Skeletal muscle satellite cell (primary cell): ENCODE data around the gene NXPE3.

Experiments
- H3K27me3 ChIP-seq: 2 replicates; pipeline ENCODE4 v1.7.0; 2013; ENCODE audit warnings: low read length; ENCODE audit not compliant: control insufficient read depth, insufficient read depth
- H3K36me3 ChIP-seq: 2 replicates; pipeline ENCODE4 v1.7.0; 2013; ENCODE audit warnings: mild to moderate bottlenecking, control low read depth, low read length; ENCODE audit not compliant: insufficient read depth
- H3K4me1 ChIP-seq: 2 replicates; pipeline ENCODE4 v1.7.0; 2013; ENCODE audit warnings: low read length; ENCODE audit not compliant: control insufficient read depth, insufficient read depth
- H3K4me2 ChIP-seq: 2 replicates; pipeline ENCODE4 v1.7.0; 2013; ENCODE audit warnings: mild to moderate bottlenecking, low read length
- H3K4me3 ChIP-seq: 2 replicates; pipeline ENCODE4 v1.7.0; 2013; ENCODE audit warnings: low read length
- H3K9ac ChIP-seq: 2 replicates; pipeline ENCODE4 v1.7.0; 2013; ENCODE audit warnings: mild to moderate bottlenecking, low read depth, low read length, moderate library complexity
- H3K9me3 ChIP-seq: replicated peaks from 2 replicates; pipeline ENCODE4 v1.7.0; 2013; ENCODE audit warnings: mild to moderate bottlenecking, control low read depth, low read length

The NXPE3 gene

DNA sequence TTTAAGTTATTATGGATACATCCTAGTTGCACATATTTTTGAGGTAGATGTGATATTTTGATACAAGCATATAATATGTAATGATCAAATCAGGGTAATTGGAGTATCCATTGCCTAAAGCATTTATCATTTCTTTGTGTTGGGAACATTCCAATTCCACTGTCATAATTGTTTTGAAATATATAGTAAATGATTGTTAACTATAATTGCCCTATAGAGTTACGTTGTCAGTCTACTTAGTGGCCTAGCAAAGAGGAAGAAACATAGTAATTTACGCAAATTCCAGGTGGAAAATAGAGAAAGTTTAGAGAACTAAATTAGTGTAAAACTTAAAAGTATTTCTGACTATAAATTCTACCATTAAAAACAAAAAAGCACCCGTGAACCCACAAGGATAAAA lies 24.9 kb downstream of the NXPE3 start:
- H3K4me3 ChIP-seq: no peak overlapping the region
- no peak overlapping the region for H3K9ac ChIP-seq
- no peaks in the 10 kb centered on the region for H3K27me3 ChIP-seq
- H3K36me3 ChIP-seq: peaks cover 22% of the 10 kb centered on the region
- H3K9me3 ChIP-seq: no peaks in the 10 kb centered on the region
- peaks cover 2% of the 10 kb centered on the region for H3K4me1 ChIP-seq
- no peak overlapping the region for H3K4me2 ChIP-seq

DNA sequence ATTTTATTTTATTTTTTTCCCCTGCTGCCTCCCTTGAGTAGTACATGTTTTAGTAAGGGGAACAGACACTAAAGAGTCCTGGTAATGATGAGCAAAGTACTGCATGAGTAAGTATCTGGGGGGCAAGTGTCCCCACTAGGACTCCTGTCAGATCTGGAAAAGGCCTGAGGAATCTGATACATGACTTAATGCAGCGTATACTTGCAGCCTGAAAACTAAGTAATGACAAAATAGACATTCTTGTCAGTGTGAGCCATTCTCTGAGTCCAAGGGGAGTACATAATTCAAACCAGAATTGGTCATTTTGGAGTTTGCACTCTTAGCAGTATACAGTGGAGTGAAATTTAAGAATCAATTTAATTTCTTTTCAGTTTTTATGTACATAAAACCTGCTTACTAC lies 27.5 kb downstream of the NXPE3 start:
- H3K9ac ChIP-seq: no peak overlapping the region
- H3K4me2 ChIP-seq: no peak overlapping the region
- H3K36me3 ChIP-seq: peaks cover 19% of the 10 kb centered on the region
- H3K4me3 ChIP-seq: no peak overlapping the region
- peaks cover 14% of the 10 kb centered on the region for H3K4me1 ChIP-seq
- H3K27me3 ChIP-seq: no peaks in the 10 kb centered on the region
- no peaks in the 10 kb centered on the region for H3K9me3 ChIP-seq

DNA sequence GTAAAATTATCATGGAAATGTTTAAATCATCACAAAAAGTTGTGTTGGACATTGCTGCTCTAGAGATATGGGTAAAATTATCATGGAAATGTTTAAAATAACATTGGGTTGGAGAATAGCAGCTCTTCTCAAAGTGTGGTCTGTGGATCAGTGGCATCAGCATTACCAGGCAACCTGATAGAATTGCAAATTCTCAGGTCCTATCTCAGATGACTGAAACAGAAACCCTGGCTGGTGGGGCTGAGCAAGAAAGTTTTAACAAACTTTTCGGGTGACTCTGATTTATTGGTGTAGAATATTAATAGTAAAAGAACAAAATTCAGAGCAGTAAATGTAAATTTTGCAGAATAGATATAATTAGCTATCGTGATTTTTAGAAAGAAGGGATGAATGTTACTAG lies 28.9 kb downstream of the NXPE3 start:
- H3K4me1 ChIP-seq: peaks cover 14% of the 10 kb centered on the region
- peaks cover 15% of the 10 kb centered on the region for H3K36me3 ChIP-seq
- H3K27me3 ChIP-seq: no peaks in the 10 kb centered on the region
- H3K9me3 ChIP-seq: no peaks in the 10 kb centered on the region
- no peak overlapping the region for H3K4me2 ChIP-seq
- H3K9ac ChIP-seq: no peak overlapping the region
- H3K4me3 ChIP-seq: no peak overlapping the region

DNA sequence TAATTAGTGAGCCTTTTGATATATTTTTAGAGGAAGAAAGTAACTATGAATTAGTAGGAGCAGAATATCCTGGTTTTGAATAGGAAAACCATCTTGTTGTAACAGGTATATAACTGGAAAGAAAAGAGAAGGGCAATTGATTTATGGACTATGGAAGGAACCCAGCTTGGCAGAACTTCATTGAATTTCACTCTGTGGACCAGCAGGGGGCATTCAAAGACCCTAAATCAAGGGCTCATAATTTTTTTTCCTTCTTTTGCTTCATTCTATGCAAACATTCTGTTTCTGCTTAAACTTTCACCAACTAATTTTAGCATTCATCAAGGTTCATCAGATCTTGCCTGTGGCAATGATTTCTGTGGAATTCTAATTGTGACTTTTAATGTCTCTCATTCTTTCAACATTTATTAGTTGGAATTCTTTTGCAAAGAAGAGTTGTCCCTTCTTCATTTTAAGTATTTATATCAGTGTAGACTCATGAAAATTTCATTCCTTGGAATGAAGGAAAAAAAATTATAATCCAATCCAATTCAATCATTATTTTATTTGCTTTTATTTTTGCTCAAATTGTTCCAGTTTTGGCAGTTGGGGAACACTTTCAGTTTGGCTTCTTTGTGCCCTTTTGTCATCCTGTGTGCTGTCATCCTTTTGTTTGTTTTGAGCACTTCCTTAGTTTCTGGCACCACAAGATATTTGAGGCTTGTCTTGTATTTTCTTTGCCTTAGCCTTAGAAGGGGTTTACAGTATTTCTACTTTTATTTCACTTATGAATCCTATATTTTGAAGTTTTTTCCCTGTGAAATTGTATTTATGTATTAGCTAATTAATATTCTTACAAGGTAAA lies 30.4 kb downstream of the NXPE3 start:
- peak overlapping the region; percentile 26 for H3K4me2 ChIP-seq
- H3K27me3 ChIP-seq: no peaks in the 10 kb centered on the region
- H3K36me3 ChIP-seq: peaks cover 7% of the 10 kb centered on the region
- H3K4me1 ChIP-seq: peaks cover 20% of the 10 kb centered on the region
- H3K4me3 ChIP-seq: no peak overlapping the region
- H3K9me3 ChIP-seq: no peaks in the 10 kb centered on the region
- H3K9ac ChIP-seq: peak overlapping the region; percentile 68

DNA sequence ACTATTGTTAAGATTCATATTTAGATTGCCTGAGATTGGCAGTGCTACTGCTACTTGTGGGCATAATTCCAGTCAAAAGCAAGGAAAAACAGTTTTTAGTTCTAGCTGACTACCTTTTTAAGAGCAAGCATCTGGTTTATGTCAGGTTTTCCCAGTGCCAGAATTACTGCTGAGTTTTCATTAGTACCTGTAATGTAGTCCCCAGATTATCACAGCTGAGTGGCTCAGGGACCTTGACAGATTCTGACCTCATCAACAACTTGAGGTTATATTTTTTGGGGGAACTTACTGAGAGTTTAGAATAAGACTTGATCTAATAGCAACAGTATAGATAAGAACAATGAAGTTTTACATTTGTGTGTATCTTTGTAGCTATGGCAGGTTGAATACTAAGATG lies 31.0 kb downstream of the NXPE3 start:
- no peaks in the 10 kb centered on the region for H3K27me3 ChIP-seq
- peak overlapping the region; percentile 26 for H3K4me2 ChIP-seq
- no peak overlapping the region for H3K4me3 ChIP-seq
- H3K4me1 ChIP-seq: peaks cover 21% of the 10 kb centered on the region
- no peaks in the 10 kb centered on the region for H3K9me3 ChIP-seq
- H3K9ac ChIP-seq: peak overlapping the region; percentile 68
- peaks cover 7% of the 10 kb centered on the region for H3K36me3 ChIP-seq

DNA sequence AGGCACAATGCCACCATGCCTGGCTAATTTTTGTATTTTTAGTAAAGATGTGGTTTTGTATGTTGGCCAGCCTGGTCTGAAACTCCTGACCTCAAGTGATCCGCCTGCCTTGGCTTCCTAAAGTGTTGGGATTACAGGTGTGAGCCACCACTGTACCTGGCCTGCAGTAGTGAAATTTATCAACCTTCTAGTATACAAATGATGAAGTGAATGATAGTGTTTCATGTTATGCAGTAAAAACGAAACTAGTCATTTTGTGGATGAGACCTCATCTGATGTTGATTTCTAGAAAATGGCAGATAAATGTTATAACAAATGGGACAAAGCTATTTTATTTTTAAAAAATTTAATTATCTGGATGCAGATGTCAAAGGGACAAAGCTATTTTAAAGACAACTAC lies 32.9 kb downstream of the NXPE3 start:
- Histone ChIP-seq H3K27me3 (no peaks in the 10 kb centered on the region), H3K9me3 (no peaks in the 10 kb centered on the region), H3K36me3 (peaks cover 10% of the 10 kb centered on the region), H3K4me3 (no peak overlapping the region), H3K4me1 (peaks cover 21% of the 10 kb centered on the region), H3K4me2 (no peak overlapping the region), H3K9ac (no peak overlapping the region)

DNA sequence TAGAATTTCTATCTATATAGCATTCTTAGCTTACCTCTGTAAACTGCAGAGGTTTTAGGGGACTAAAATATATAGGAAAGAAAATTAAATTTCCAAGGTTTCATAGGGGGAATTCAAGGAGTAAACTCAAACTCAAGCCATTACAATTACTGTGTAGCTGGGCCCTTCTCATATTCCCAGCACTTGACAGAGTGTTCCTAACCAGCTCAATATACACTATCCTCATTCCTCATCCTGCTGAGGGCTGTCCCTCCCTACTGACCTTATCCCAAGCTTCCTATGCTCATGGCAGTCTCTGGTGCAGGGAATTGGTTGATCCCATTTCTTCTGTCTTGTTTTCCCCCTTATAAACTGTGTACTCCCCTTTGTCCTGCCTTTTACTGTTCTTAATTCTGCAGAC lies 33.9 kb downstream of the NXPE3 start:
- no peaks in the 10 kb centered on the region for H3K9me3 ChIP-seq
- no peaks in the 10 kb centered on the region for H3K27me3 ChIP-seq
- no peak overlapping the region for H3K4me2 ChIP-seq
- peaks cover 21% of the 10 kb centered on the region for H3K4me1 ChIP-seq
- no peak overlapping the region for H3K4me3 ChIP-seq
- H3K9ac ChIP-seq: peak overlapping the region; percentile 24
- peaks cover 8% of the 10 kb centered on the region for H3K36me3 ChIP-seq

DNA sequence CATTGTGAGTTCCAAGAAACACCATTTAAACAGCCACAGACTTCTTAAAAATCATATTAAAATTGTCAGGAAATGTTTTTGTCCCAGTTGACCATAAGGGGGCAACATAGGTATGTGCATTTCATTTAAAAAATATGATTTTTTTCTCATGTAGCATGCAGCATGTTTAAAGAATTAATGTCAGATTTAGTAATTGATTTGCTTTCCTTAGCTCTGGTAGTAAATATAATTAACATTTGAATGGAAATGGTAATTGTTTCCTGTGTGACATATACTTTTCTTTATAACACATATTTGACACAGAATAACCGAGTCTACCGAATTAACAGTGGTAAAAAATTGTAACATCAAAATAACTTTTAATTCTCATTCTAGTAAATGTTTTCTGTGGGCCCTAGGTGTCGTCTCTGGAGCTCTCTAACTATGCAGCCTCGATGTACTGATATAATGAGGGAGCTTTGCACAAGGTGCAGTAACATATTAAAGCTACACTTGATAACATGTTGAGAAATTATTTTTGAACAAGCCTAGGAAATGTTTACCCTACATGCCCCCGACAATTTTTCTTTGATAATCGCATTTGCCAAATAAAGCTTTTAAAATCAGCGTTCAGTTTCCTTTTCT lies 34.9 kb downstream of the NXPE3 start:
- no peaks in the 10 kb centered on the region for H3K27me3 ChIP-seq
- H3K4me1 ChIP-seq: peaks cover 20% of the 10 kb centered on the region
- H3K4me3 ChIP-seq: no peak overlapping the region
- H3K36me3 ChIP-seq: peaks cover 8% of the 10 kb centered on the region
- H3K9me3 ChIP-seq: no peaks in the 10 kb centered on the region
- no peak overlapping the region for H3K4me2 ChIP-seq
- H3K9ac ChIP-seq: peak overlapping the region; percentile 24

DNA sequence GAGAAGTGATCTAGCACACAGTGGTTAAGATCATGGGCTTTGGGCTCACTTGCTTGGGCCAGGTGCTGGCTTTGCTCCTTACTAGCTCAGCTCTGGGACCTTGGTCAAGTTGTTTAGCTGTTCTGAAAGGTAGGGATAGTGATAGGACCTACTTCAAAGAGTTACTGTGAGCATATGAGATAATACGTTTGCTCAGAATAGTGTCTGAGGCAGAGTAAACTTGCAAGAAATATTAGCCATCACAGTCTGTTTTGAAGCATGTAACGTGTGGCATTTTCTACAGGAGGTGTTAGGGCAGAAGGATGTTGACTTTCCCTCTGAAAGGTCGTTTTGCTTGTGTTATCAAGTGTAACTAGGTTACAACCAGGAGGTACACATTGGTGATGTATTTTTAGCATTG lies 35.8 kb downstream of the NXPE3 start:
- no peak overlapping the region for H3K4me2 ChIP-seq
- peaks cover 10% of the 10 kb centered on the region for H3K36me3 ChIP-seq
- H3K27me3 ChIP-seq: no peaks in the 10 kb centered on the region
- H3K9ac ChIP-seq: no peak overlapping the region
- H3K4me1 ChIP-seq: peaks cover 11% of the 10 kb centered on the region
- H3K9me3 ChIP-seq: no peaks in the 10 kb centered on the region
- no peak overlapping the region for H3K4me3 ChIP-seq

DNA sequence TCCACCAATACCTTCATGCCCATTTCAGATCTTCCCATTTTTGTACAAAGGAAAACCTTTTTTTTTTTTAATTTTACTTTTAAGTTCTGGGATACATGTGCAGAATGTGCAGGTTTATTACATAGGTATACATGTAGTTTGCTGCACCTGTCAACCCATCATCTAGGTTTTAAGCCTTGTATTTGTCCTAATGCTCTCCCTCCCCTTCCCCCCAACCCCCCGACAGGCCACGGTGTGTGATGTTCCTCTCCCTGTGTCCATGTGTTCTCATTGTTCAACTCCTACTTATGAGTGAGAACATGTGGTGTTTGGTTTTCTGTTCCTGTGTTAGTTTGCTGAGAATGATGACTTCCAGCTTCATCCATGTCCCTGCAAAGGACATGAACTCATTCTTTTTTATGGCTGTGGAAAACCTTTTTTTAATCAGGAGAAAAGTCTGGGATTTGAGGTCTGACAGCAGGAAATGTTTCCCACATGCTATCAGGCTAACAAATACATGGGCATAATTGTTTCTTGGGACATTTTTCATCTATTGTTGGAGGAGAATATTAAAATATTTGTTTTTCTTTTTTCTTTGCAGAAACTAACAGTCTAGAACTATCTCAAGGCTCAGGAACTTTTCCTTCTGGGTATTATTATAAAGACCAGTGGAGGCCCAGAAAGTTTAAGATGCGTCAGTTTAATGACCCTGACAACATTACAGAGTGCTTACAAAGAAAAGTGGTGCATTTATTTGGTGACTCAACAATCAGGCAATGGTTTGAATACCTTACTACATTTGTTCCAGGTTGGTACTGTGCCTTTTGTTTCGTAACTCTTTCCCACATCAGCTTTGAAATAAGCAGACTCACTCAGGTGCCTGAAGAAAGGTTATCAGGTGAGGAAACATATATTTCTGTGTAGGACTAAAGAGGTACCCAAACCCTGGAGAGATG lies 37.5 kb downstream of the NXPE3 start:
- Histone ChIP-seq H3K4me1 (peaks cover 8% of the 10 kb centered on the region), H3K9ac (no peak overlapping the region), H3K27me3 (no peaks in the 10 kb centered on the region), H3K36me3 (peaks cover 17% of the 10 kb centered on the region), H3K4me2 (no peak overlapping the region), H3K4me3 (no peak overlapping the region), H3K9me3 (no peaks in the 10 kb centered on the region)

DNA sequence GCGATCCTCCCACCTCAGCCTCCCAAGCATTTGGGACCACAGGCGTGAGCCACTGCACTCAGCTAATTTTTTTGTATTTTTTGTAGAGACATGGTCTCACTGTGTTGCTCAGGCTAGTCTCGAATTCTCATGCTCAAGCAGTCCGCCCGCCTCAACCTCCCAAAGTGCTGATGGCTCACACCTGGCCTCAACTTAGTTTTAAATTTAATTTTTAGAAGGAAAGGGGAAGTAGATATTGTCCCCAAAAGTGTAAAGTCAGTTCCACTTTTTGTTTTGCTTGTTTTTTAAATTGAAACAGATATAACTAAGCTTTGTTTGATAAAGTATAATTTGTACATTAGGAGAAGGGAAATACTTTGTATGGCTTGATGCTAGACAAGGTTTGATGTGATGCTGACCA lies 39.0 kb downstream of the NXPE3 start:
- Histone ChIP-seq H3K9ac (no peak overlapping the region), H3K9me3 (no peaks in the 10 kb centered on the region), H3K27me3 (no peaks in the 10 kb centered on the region), H3K4me3 (no peak overlapping the region), H3K36me3 (peaks cover 27% of the 10 kb centered on the region), H3K4me2 (no peak overlapping the region), H3K4me1 (peaks cover 8% of the 10 kb centered on the region)
